Mesendoderm (in vitro differentiated cells): Measurements from ENCODE around the gene COL12A1.

ENCODE experiments used
- DNase-seq: peaks from one replicate; pipeline ENCODE4 v3.0.0; 2013
- H2AK5ac ChIP-seq: 2 replicates; pipeline ENCODE4 v1.6.1; 2013; ENCODE audit warnings: low read length, inconsistent platforms
- H2BK120ac ChIP-seq: 2 replicates; pipeline ENCODE4 v1.6.1; 2013; ENCODE audit warnings: low read depth, mild to moderate bottlenecking, low read length, moderate library complexity, mixed read lengths
- H2BK15ac ChIP-seq: replicated peaks from 2 replicates; pipeline ENCODE4 v1.6.1; 2013; ENCODE audit warnings: low read depth, mild to moderate bottlenecking, moderate library complexity
- H2BK5ac ChIP-seq: 2 replicates; pipeline ENCODE4 v1.6.1; 2013; ENCODE audit warnings: low read length, inconsistent platforms
- H3K18ac ChIP-seq: 2 replicates; pipeline ENCODE4 v1.6.1; 2013; ENCODE audit warnings: mild to moderate bottlenecking, low read length, mixed read lengths
- H3K23ac ChIP-seq: one replicate; pipeline ENCODE4 v1.6.1; 2013; ENCODE audit warnings: low read length
- H3K27ac ChIP-seq: 2 replicates; pipeline ENCODE4 v1.5.1; 2013; ENCODE audit warnings: low read depth, mild to moderate bottlenecking, inconsistent platforms, low read length, moderate library complexity
- H3K27me3 ChIP-seq: 2 replicates; pipeline ENCODE4 v1.6.1; 2013; ENCODE audit warnings: low read length, control low read depth, mild to moderate bottlenecking, inconsistent platforms; ENCODE audit not compliant: insufficient read depth, poor library complexity
- H3K36me3 ChIP-seq: 2 replicates; pipeline ENCODE4 v1.6.1; 2013; ENCODE audit warnings: low read length, inconsistent platforms; ENCODE audit not compliant: control insufficient read depth, insufficient read depth
- H3K4ac ChIP-seq: one replicate; pipeline ENCODE4 v1.6.1; 2013; ENCODE audit warnings: low read depth, mild to moderate bottlenecking, low read length, moderate library complexity
- H3K4me1 ChIP-seq: 2 replicates; pipeline ENCODE4 v1.6.1; 2013; ENCODE audit warnings: low read depth, low read length, inconsistent platforms; ENCODE audit not compliant: control insufficient read depth
- H3K4me2 ChIP-seq: 2 replicates; pipeline ENCODE4 v1.6.1; 2013; ENCODE audit warnings: low read length
- H3K4me3 ChIP-seq: 2 replicates; pipeline ENCODE4 v1.5.1; 2013; ENCODE audit warnings: mild to moderate bottlenecking, low read length
- H3K56ac ChIP-seq: one replicate; pipeline ENCODE4 v1.6.1; 2013; ENCODE audit warnings: low read length
- H3K79me1 ChIP-seq: 2 replicates; pipeline ENCODE4 v1.6.1; 2013; ENCODE audit warnings: low read length, inconsistent platforms
- H3K79me2 ChIP-seq: 2 replicates; pipeline ENCODE4 v1.6.1; 2013; ENCODE audit warnings: mild to moderate bottlenecking, low read length; ENCODE audit not compliant: control insufficient read depth, insufficient read depth
- H3K9ac ChIP-seq: 2 replicates; pipeline ENCODE4 v1.6.1; 2013; ENCODE audit warnings: low read length, inconsistent platforms
- H4K5ac ChIP-seq: one replicate; pipeline ENCODE4 v1.6.1; 2013; ENCODE audit warnings: low read length
- H4K8ac ChIP-seq: one replicate; pipeline ENCODE4 v1.6.1; 2013; ENCODE audit warnings: low read depth, mild to moderate bottlenecking, control low read depth, low read length, moderate library complexity
- WGBS: extraction: QIAGEN DNeasy Blood & Tissue Kit; methylation state at CpG from one replicate; pipeline ENCODE4 v1.1.7; 2013; ENCODE audit warnings: low lambda C conversion rate, missing lambda C conversion rate; ENCODE audit not compliant: insufficient coverage; ENCODE audit errors: extremely low coverage; 5-methylcytosine and 5-hydroxymethylcytosine counted together

Gene COL12A1

GRCh38 chr6:75065523-75065922 lies 140.3 kb downstream of the COL12A1 start:
- H3K9ac ChIP-seq = no peak overlapping the region
- no peak overlapping the region for H3K4ac ChIP-seq
- peaks cover 2% of the 10 kb centered on the region for H3K4me1 ChIP-seq
- no peak overlapping the region for H4K5ac ChIP-seq
- H3K56ac ChIP-seq = no peak overlapping the region
- H3K79me1 ChIP-seq = no peaks in the 10 kb centered on the region
- no peak overlapping the region for H3K18ac ChIP-seq
- H3K79me2 ChIP-seq = no peaks in the 10 kb centered on the region
- H2AK5ac ChIP-seq = no peak overlapping the region
- WGBS = no CpG with 5 or more reads among the region's 5 CpGs
- no peak overlapping the region for H3K4me2 ChIP-seq
- DNase-seq = peak; percentile 88
- H3K27me3 ChIP-seq = no peaks in the 10 kb centered on the region
- no peak overlapping the region for H2BK120ac ChIP-seq
- H3K27ac ChIP-seq = no peak overlapping the region
- H2BK15ac ChIP-seq = no peak overlapping the region
- H3K23ac ChIP-seq = no peak overlapping the region
- H3K36me3 ChIP-seq = no peaks in the 10 kb centered on the region
- no peak overlapping the region for H2BK5ac ChIP-seq
- no peak overlapping the region for H4K8ac ChIP-seq
- no peak overlapping the region for H3K4me3 ChIP-seq

DNA sequence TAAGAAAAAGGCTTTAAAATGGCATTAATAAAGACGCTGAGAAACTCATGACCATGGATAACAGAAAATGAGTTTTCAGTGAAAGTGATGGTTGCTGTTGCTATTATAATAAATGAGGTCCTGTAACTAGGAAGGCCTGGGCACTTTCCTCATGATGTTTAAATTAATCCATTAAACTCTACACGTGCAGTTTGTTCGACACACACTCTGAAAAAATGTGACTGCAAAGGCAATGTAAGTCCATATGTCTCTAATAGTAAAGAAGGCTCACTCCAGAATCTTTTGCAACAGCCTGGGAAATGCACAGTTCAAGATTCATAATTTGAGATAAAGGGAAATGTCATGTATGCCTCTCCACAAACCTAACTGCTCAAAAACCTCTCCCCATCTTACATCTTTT lies 153.4 kb downstream of the COL12A1 start:
- Histone ChIP-seq H3K56ac (no peak overlapping the region), H2BK15ac (no peak overlapping the region)

DNA sequence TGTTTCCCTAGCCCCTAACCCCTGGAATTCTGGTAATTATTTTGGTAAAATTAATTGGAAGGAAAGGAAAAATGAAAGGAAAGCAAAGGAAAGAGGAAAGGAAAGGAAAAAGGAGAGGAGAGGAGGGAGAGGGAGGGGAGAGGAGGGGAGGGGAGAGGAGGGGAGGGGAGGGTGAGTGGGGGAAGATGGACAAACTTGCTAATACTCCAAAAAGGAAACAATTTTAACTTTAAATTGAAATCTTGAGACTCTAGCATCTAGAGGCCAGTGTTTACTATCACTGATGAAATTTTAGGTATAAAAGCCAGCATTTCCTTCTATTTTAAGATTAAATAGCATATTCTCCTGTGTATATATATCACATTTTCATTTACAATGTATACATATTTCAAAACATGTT lies 156.5 kb downstream of the COL12A1 start:
- H3K79me1 ChIP-seq = no peaks in the 10 kb centered on the region
- no peak overlapping the region for H3K4ac ChIP-seq
- no peak overlapping the region for H3K27ac ChIP-seq
- H2BK5ac ChIP-seq = no peak overlapping the region
- no peak overlapping the region for H4K5ac ChIP-seq
- no peak overlapping the region for H2BK120ac ChIP-seq
- no peaks in the 10 kb centered on the region for H3K79me2 ChIP-seq
- no peak overlapping the region for H3K18ac ChIP-seq
- no peak overlapping the region for H3K9ac ChIP-seq
- no peak overlapping the region for H3K4me3 ChIP-seq
- no peaks in the 10 kb centered on the region for H3K27me3 ChIP-seq
- H3K4me1 ChIP-seq = no peaks in the 10 kb centered on the region
- no peak overlapping the region for H4K8ac ChIP-seq
- H2BK15ac ChIP-seq = no peak overlapping the region
- no peak for DNase-seq
- no peak overlapping the region for H3K56ac ChIP-seq
- no peak overlapping the region for H3K23ac ChIP-seq
- no peak overlapping the region for H2AK5ac ChIP-seq
- H3K4me2 ChIP-seq = no peak overlapping the region
- no peaks in the 10 kb centered on the region for H3K36me3 ChIP-seq

More for the DNA sequence above, 153.4 kb downstream of the COL12A1 start:
- H3K27ac ChIP-seq = no peak overlapping the region
- no peak overlapping the region for H3K4me2 ChIP-seq
- no peak overlapping the region for H3K18ac ChIP-seq
- H2AK5ac ChIP-seq = no peak overlapping the region
- no peaks in the 10 kb centered on the region for H3K79me1 ChIP-seq
- H4K5ac ChIP-seq = no peak overlapping the region
- no peak for DNase-seq
- no peak overlapping the region for H4K8ac ChIP-seq
- H3K4me3 ChIP-seq = no peak overlapping the region
- no peak overlapping the region for H3K23ac ChIP-seq
- H3K9ac ChIP-seq = no peak overlapping the region
- no peaks in the 10 kb centered on the region for H3K36me3 ChIP-seq
- no peak overlapping the region for H3K4ac ChIP-seq
- H2BK5ac ChIP-seq = no peak overlapping the region
- H3K4me1 ChIP-seq = no peaks in the 10 kb centered on the region
- WGBS = no CpG with 5 or more reads among the region's 3 CpGs
- no peaks in the 10 kb centered on the region for H3K27me3 ChIP-seq
- H2BK120ac ChIP-seq = no peak overlapping the region
- H3K79me2 ChIP-seq = no peaks in the 10 kb centered on the region

- Histone ChIP-seq H3K4me3 (no peak overlapping the region), H3K4me1 (no peaks in the 10 kb centered on the region), H2AK5ac (no peak overlapping the region), H2BK5ac (no peak overlapping the region), H4K8ac (no peak overlapping the region), H4K5ac (no peak overlapping the region), H3K4me2 (no peak overlapping the region), H3K27me3 (no peaks in the 10 kb centered on the region), H3K36me3 (no peaks in the 10 kb centered on the region), H3K27ac (no peak overlapping the region), H3K79me2 (no peaks in the 10 kb centered on the region), H3K9ac (no peak overlapping the region), H3K79me1 (no peaks in the 10 kb centered on the region), H2BK120ac (no peak overlapping the region), H3K18ac (no peak overlapping the region), H2BK15ac (no peak overlapping the region), H3K56ac (no peak overlapping the region), H3K23ac (no peak overlapping the region), H3K4ac (no peak overlapping the region)
- DNase-seq = no peak
Measured at GRCh38 chr6:75044846-75045245, 161.0 kb downstream of the COL12A1 start.

DNA sequence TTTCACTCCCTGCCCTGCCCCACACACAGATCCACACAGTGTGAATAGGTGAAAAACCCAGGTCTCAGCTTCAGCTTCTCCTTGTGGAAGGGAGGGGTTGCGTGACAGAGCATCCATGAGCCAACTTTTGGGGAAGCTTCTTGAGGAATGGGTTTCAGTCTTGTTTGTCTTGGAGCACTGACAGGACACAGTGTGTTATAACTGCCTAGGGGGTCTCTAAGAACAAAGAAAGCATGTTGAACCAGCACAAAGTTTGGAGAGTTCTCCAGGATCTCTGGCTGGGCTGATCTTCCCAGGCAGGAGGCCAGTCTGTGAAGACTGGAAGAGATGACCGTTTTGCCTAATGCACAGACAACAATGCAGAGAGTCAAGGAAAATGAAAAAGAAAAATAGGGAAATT lies 164.5 kb downstream of the COL12A1 start:
- Histone ChIP-seq H3K9ac (no peak overlapping the region), H3K23ac (no peak overlapping the region), H3K56ac (no peak overlapping the region), H3K4me1 (no peaks in the 10 kb centered on the region), H3K36me3 (no peaks in the 10 kb centered on the region), H3K4ac (no peak overlapping the region), H2BK15ac (no peak overlapping the region), H3K27ac (no peak overlapping the region), H3K4me2 (no peak overlapping the region), H2BK5ac (no peak overlapping the region), H2AK5ac (no peak overlapping the region), H3K79me2 (no peaks in the 10 kb centered on the region), H4K8ac (no peak overlapping the region), H4K5ac (no peak overlapping the region), H3K79me1 (no peaks in the 10 kb centered on the region), H3K27me3 (no peaks in the 10 kb centered on the region), H3K18ac (no peak overlapping the region), H3K4me3 (no peak overlapping the region), H2BK120ac (no peak overlapping the region)
- DNase-seq = no peak
- no CpG with 5 or more reads among the region's 2 CpGs for WGBS
